NCI-H69 (cell line): ENCODE results near the gene APBB2.
A peak's percentile ranks its signal among the peaks of the same experiment; 100 is the strongest.
"Not testable (repeated sequence)": the region's sequence is repeated elsewhere in the genome, so short reads cannot be mapped to it uniquely, and the experiment has no call there.

Experiments
- DNase-seq: peaks from one replicate; lab custom pipeline; 2025; lab: John Stamatoyannopoulos, UW

APBB2 gene

DNA sequence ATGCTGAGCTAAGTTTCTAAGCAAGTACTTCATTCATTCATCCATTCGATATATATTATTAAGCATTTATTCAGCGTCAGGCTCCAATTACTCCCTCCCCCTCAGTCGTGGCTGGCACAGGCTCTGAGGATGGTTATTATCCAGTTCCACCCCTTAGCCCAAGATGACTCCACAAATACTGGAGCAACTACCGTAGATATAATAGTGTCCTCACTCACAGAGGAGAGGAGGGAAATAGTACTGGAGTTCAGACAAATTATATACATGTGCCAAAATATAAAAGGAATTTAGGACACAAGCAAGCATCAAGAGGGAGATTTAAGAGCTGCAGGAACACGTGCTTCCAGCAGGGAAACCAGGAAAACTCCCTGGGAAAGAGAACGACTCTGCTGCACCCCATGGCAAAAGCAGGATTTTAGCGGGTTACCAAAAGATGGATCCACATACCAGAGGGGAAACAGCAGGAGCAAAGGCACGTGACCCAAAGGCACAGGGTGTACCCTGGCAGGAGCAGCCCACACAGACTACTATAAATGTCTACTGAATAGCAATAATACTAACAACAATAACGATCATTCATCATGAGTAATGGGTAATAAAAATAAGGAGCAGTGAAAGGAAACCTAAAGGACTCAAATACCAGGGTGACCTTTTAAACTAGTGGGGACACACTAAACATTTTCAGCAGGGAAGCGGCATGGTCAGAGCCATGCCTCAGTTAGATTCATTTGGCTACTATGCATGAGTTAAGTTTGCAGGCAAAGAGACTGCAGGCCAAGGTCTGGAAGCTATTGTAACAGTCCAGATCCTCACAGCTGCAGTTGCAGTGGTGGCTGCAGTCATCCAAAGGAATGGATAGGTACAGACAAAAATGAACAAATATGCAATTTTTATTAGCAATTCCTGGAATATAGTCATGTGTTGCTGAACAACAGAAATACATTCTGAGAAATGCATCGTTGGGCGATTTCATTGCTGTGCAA is 153.7 kb downstream of the APBB2 start:
- DNase-seq, result no peak

DNA sequence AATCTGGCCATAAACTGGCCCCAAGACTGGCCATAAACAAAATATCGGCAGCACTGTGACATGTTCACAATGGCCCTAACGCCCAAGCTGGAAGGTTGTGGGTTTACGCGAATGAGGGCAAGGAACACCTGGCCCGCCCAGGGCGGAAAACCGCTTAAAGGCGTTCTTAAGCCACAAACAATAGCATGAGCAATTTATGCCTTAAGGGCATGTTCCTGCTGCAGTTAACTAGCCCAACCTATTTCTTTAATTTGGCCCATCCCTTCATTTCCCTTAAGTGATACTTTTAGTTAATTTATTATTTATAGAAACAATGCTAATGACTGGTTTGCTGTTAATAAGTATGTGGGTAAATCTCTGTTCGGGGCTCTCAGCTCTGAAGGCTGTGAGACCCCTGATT is 154.9 kb downstream of the APBB2 start:
- not testable (repeated sequence) for DNase-seq

GRCh38 chr4:41058426-41058825 is 155.9 kb downstream of the APBB2 start:
- DNase-seq, result no peak

DNA sequence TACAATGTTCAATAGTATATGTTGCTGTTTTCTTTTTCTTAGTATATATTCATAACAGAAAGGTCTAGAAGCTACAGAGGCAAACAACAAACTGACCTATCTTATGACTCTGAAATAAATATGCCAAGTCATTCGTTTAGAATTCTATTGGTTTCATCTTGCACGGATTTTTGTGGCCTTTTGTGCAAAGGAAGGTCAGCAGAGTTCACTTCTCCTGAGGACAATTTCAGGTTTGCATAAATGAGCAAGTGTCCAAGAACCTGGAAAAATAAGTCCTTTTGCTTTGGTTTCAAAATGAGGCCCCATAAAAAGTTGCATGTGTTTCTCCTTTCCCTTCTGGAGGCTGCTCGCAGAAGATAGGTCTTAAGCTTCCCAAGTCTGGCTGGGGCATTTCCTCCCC is 156.9 kb downstream of the APBB2 start:
- no peak for DNase-seq

GRCh38 chr4:41052287-41052686 is 162.1 kb downstream of the APBB2 start:
- DNase-seq, result no peak

DNA sequence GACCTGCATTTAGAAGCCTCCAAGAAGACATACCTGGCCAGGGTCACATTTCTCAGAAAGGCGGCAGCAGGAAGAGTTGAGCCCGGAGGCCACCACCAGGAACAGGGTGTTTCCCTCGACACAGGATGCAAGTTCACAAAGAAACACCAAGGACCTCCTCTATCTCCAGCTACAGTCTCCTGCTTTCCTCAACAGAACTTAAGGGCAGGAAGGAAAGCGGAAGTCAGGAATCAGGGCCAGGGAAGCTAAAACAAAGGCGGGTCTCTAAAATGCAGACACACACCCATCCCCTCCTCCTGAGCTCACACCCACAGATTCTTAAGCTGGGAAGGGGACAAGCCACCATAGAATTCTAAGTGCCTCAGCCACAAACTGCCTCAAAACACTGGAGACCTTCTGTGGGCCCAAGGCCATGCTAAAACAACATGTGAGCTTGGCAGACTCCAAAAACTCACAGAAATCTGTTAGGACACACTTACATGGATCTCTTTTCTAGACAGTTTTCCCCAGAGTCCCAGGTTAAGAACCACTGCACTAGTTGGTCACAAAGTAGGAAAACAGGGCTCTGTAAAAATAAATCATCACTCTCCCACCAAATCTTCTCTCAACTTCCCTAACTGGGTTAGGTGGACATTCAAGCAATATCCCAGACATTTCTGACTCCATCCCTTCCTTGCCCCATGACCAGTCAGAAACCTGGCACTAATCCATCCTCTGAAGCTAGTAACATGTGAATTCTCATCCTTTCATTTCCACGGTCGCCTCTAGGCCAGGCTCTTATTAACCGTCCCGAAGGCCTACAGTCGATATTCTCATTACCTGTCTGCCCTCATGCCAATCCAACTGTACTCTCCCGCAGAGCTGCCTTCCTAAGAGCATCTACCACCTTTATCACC is 163.2 kb downstream of the APBB2 start:
- no peak for DNase-seq

DNA sequence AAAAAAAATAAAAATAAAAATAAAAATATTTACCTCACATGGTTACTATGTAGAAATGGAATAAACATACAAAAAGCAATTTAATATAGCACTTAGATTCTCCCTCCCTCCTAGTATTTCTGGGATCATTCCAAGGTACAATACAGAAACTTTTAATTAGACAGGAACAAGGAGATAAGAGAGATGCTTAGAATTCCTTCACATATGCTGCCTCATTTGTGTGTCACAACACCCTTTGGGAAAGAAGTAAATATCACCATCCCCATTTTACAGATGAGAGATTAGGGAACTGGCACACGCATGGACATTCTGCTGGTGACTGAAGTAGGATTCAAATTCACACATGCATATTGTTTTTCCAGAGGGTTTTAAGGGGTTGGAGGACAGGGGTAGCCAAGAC is 164.2 kb downstream of the APBB2 start:
- no peak for DNase-seq

- DNase-seq, result not testable (repeated sequence)
Measured at GRCh38 chr4:41049176-41049575, 165.2 kb downstream of the APBB2 start.

GRCh38 chr4:41044791-41045190 is 169.6 kb downstream of the APBB2 start:
- no peak for DNase-seq

DNA sequence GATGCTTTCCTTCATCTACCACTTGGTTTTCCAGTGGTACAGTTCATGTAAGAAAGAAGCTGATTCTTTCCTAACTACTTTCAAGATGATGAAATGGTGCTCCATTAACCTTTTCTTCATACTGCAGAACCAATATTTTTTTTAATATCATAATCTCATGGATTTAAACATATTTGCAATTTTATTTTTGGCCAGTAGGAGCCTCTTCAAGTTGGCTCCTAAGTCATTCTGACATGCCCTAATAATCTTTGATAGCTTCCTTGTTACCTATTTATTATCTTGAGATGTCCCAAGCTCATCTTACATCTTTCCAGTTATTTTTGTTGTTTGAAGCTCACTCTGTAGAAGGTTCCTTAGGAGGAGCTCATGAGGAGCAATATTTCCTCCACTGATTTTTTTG is 170.2 kb downstream of the APBB2 start:
- no peak for DNase-seq

GRCh38 chr4:41043465-41043864 is 170.9 kb downstream of the APBB2 start:
- DNase-seq, result no peak

- no peak for DNase-seq
Measured at GRCh38 chr4:41041551-41041950, 172.8 kb downstream of the APBB2 start.

DNA sequence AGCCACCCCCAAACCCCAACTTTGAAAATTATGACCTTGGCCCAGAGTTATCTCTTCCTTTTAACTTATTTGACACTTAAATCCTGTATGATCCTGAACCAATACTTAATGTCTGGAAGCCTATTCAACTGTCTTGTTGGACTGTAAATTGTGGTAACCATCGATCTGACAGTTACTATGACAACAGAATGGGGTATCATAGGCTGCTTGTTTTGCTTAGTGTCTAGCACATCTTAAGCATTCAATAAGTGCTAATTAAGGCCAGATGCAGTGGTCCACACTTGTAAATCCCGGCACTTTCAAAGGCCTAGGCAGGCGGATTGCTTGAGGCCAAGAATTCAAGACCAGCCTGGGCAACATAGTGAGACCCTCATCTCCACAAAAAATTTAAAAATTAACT is 175.0 kb downstream of the APBB2 start:
- no peak for DNase-seq

GRCh38 chr4:41038304-41038703 is 176.0 kb downstream of the APBB2 start:
- DNase-seq, result no peak

DNA sequence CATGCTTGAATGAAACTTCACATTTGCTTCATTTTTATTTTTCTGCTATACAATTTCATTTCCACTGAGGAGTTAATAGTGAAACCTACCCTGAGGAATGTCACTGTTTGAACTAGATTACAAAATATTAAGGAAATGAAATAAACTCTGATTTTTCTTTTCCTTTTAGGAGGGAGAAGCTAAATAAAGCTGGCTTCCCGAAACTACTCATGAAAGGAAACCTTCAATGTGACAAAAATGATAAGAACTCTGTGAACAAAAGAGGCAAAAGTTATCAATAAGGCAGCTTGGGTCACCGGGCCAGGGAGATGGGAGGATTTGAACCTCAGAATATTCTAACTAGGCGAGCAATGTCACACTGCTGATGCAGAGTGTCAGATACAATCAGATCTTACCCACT is 185.2 kb downstream of the APBB2 start:
- DNase-seq, result no peak

- no peak for DNase-seq
Measured at GRCh38 chr4:41028392-41029076, 185.8 kb downstream of the APBB2 start.

GRCh38 chr4:41026971-41027370 is 187.4 kb downstream of the APBB2 start:
- no peak for DNase-seq

DNA sequence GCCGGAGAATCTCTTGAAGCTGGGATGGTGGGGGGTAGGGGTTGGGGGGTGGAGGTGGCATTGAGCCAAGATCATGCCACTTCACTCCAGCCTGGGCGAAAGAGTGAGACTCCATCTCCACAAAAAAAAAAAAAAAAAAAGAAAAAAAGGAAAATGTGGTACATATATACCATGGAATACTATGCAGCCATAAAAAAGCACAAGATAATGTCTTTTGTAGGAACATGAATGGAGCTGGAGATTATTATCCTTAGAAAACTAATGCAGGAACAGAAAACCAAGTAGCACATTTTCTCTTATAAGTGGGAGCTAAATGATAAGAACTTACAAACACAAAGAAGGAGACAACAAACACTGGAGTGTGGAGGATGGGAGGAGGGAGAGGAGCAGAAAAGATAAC is 188.5 kb downstream of the APBB2 start:
- no peak for DNase-seq

DNA sequence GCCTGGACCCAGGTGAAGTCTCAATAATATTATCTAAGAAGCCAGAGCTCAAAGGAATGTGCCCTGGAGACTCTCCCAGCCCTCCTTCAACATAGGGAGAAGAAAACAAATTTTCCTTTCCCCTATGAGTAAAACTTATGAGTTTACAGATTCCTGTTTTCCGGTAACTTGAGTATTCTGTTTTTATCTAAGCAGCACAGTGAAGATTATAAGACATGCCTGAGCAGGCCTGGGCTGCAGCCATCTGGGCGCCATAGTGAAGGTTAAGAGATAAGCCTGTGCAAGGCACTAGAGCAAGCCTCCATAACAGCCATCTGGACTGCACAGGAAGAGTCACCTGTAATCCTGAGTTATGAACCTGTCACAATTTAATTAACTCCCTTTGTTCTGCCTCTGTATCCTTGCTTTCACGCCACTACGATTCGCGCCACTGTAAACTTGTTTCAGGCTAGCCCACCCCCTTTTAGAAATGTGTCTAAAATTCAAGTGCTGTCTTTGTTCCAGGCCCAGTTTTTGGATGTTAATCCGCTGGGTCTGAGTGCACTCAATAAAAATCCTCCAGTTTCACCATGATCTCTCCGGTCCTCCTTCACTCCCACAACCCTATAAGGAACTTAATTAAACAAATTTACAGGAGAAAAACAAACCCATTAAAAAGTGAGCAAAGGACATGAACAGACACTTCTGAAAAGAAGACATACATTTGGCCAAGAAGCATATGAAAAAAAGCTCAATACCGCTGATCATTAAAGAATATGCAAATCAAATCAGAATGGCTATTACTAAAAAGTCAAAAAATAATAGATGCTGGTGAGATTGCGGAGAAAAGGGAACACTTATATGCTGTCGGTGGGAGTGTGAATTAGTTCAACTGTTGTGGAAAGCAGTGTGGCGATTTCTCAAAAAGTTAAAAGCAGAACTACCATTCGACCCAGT is 189.5 kb downstream of the APBB2 start:
- DNase-seq, result peak; percentile 13

DNA sequence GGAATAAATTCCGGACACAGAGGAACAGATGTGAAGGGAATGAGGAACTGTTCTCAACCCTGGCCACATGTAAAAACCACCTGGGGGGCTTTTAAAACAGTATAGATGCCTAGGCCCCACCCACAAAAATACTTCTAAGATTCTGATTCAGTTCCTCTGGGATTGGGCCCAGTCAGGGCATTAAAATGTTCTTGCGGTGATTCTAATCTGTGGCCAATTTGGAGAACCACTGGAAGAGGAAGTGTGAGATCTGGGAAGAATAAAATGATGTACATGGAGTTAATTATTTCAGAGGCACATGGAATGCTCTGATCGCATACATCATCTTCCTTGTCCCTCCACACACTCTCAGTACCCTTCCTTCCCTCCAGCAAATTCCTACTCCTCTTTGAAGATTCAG is 192.2 kb downstream of the APBB2 start:
- DNase-seq, result no peak

GRCh38 chr4:41015016-41015675 is 199.2 kb downstream of the APBB2 start:
- DNase-seq, result no peak
